HG03457 (cell line): ENCODE results near the gene SLC25A42.

Source experiments
- ATAC-seq: cut with Tn5 transposase; IDR thresholded peaks from one replicate; pipeline ENCODE4 v1.9.1; 2021; ENCODE audit warnings: moderate number of reproducible peaks; ENCODE audit not compliant: unreplicated experiment

SLC25A42 gene

DNA sequence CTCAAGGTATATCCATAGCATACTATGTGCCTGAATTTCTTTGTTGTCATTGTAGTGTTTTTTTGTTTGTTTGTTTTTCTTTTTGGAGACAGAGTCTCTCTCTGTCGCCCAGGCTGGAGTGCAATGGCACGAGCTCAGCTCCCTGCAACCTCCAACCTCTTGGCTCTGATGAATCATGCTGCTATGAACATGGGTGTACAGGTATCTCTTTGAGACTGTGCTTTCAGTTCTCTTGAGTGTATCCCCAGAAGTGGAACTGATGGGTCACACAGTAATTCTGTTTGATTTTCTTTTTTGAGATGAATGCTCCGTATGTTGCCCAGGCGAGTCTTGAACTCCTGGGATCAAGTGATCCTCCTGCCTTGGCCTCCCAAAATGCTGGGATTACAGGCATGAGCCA is 13.7 kb upstream of the SLC25A42 start:
- no peak for ATAC-seq

DNA sequence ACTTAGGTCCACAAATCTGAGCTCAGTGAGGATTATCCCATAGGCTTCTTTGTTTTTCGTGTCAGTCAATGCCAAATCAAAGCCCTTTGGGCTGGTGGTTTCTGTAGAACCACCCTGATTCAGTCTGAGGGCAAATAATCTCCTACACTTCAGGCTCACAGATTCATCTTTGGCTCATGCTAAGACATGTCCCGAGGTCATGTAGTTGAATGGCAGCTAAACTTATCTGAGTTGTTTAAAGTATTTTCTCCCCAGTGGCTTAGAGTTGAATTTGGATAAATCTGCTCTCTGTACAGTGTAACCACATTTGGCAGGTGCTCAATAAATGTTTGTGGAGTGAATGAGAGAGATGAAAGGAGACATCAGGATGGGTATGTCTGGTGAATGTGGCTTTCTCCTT is 13.1 kb upstream of the SLC25A42 start:
- ATAC-seq = no peak

DNA sequence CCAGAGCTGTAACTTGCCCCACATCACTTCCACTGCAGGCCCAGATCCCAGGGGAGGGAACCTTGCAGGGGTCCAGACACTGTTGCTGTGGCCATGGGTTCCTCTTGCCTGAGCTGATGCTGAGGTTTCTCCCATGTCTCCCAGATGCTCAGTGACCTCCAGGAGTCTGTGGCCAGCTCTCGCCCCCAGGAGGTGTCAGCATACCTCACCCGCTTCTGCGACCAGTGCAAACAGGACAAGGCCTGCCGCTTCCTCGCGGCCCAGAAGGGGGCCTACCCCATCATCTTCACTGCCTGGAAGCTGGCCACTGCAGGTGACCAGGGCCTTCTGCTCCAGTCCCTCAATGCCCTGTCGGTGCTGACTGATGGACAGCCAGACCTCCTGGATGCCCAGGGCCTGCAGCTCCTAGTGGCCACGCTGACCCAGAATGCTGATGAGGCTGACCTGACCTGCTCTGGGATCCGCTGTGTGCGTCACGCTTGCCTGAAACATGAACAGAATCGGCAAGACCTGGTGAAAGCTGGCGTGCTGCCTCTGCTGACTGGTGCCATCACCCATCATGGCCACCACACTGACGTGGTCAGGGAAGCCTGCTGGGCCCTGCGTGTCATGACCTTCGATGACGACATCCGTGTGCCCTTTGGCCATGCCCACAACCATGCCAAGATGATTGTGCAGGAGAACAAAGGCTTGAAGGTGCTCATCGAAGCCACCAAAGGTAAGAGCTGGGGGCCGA is 12.1 kb upstream of the SLC25A42 start:
- ATAC-seq = no peak

DNA sequence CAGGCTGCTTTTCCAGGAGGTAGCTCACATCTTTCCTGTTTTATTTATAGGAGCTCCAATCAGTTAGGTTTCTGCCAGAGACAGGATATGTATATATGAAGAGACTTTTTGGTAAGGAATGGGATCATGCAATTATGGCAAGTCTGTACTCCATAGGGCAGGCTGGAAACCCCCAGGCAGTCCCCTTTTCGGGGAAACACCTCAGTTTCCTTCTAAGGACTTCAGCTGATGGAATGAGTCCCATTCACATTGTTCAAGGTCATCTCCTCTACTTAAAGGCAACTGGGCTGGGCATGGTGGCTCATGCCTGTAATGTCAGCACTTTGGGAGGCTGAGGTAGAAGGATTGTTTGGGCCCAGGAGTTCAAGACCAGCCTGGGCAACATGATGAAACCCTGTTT is 10.9 kb upstream of the SLC25A42 start:
- no peak for ATAC-seq

DNA sequence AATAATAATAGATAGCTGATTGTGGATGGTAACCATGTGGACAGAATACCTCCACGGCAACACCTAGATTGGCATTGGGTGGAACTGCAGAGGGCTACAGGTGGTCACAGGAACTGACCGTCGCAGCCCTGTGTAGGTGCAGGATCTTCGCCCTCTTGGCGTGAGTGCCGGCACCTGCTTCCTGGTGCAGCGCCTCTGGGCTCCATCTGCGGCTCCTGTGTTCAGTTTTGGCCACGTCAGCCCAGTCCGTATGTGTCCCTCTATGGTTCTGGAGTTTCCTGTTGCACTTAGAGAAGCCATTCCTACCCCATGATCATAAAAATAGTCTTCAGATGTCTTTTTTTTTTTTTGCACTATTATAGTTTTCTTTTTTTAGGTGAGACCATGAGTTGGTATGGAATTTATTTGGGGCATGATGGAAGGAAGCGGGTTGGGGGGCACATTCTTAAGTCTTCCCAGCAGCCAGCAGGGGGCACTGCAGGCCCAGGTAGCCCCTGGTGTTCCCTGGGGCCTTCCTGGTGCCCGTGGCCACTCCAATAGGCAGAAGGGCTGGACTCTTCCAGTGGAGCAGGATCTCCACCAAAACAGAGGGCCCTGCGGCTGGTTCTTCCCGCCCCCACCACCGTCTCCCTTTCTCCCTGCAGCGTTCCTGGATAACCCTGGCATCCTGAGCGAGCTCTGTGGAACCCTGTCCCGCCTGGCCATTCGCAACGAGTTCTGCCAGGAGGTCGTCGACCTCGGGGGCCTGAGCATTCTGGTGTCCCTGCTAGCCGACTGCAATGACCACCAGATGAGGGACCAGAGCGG is 10.1 kb upstream of the SLC25A42 start:
- ATAC-seq = no peak

DNA sequence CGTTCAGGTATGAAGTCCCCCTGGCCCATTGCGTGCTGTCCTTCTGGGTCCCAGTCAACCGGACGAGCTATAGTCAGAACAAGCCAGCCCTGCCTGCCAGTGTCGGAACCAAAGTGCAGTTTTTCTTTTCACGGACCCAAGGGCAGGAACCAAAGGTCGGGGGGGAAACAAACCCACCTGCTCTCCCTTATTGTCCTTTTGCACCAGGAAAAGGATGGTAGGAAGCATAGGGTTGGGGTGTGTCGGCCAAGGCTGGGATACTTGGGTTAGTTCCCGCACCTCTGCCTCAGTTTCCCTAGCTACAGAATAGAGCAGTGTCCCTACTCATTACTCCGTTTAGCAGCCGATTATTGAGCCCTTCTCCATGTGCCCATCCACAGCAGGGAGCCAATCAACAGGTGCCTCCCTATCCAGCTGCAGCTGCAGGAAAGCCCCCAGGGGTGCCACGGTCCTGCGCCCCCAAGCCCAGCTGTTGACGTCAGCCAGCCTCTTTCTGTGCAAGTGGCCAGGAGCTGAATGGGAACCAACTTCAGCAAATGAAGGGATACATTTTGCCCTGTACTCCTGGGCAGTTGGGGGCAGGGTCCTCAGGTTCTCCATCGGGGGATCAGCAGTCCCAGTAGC is 9.4 kb upstream of the SLC25A42 start:
- ATAC-seq = no peak

DNA sequence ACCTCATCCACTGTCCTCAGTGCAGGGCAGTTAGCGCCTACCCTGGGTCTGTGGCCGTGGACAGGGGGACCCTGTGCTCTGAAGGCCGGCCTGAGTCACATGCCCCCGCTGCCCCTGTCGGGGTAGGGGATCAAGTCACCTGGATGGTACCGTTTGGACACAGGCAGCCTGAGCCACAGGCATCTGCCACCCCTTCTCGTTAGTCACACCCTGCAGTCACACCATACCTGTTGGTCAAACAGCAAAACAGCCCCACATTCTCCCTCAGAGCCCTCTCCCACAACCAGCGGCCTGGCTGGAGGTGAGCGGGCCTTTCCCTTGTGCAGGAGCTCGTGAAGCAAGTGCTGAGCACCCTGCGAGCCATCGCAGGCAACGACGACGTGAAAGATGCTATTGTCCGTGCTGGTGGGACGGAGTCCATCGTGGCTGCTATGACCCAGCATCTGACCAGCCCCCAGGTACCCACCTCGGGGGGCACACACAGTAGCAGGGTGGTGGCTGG is 8.8 kb upstream of the SLC25A42 start:
- no peak for ATAC-seq

DNA sequence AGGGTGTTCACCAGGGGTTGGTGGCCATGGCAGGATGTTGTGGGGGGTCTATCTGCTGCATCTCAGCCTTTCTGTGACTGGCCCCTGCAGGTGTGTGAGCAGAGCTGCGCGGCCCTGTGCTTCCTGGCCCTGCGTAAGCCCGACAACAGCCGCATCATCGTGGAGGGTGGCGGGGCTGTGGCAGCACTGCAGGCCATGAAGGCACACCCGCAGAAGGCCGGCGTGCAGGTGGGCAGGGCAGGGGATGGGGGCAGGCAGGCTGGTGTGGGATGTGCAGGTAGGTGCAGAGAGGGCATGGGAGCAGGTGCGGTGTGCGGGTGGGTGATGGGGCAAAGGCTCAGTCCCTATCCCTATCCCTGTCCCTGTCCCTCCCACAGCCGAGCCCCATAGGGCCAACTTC is 8.1 kb upstream of the SLC25A42 start:
- no peak for ATAC-seq

DNA sequence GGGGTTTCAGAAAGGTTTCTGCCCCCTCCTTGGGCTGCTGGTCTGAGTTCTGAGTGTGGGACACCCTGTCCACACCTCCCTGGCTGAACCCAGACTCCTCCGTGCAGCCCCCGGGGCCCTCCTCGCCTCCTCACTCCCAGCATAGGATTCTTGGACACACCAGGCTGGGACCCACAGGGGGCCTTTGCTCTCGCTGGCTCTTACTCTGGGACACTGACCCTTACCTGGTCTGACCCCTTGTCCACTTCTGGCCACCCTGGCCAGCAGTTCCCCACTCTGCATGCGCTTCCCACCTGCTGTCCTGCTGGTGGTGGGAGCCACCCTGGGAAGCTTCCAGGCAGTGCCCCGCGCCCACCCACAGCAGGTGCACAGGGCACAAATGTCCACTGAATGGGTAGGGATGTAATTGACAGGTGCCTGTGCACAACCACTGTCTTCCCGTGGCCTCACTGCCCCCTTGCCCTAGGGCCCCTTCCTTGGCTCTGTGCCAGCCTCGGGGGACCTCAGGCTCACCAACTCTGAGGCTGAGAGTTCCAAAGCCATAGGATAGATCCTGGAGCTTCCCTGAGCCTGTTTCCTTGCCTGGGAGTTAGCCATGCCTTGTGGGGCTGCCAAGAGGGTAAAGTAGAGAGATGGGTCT is 7.0 kb upstream of the SLC25A42 start:
- no peak for ATAC-seq

DNA sequence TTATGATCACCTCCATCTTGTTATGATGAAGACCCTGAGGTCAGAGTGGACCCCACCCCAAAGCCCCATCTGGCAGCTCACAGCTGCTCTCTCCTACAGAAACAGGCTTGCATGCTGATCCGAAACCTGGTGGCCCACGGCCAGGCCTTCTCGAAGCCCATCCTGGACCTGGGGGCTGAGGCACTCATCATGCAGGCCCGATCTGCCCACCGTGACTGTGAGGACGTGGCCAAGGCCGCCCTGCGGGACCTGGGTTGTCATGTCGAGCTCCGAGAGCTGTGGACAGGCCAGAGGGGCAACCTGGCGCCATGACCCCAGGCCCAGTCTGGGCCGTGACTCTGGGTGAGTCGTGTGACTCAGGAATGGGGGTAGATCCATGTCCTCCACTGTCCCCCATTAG is 6.5 kb upstream of the SLC25A42 start:
- ATAC-seq = no peak

DNA sequence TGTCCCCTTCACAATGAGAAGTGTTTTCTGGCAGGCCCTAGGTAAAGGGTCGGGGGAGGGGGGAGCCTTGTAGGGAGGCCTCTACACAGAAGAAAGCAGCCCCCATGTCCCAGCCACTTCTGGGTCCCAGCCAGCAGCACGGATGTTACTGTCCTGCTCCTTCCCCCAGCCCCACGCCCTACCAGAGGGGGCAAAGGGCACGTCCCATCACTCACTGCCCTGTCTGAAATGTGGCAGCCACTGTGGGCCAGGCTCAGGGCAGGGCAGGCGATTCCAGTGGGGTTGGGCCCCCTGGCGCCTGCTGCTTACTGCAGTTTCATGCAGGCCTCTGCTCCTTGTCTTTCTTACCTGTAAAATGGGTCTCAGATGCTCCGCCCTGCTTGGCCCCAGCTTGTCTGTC is 6.1 kb upstream of the SLC25A42 start:
- ATAC-seq = no peak

DNA sequence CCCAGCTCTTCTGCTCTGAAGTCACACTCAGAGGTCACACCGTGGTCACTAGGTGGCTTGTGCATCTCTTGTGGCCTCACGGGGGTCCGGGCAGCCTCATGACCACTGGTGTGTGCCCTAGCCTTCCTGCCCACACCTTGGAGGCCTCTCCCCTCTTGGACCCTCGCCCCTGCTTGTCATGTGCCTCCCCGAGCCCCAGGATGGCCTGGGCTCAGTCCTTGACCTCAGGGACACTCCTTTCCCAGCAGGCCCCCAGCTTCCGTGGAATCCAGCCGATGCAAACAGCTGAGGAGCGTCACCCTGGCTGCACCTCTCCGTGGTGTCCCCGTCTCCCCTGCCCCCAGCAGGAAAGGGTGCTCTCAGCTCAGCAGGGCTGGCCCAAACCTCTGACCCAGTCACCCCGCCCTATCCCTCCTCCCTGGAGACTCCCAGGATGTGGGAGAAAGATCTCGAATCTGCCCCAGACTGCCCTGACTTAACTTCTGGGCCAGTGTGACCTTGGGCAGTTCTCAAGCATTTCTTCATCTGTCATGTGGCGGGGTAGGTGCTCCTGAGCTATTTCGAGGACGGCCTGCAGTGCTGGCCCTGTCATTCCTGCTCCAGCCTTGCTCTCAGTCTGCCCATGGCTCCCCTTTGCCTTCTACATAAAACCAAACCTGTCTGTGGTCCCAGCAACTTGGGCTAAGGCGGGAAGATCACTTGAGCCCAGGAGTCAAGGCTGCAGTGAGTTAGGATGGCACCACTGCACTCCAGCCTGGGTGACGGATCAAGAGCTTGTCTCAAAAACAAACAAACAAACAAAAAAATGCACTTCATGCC is 4.6 kb upstream of the SLC25A42 start:
- no peak for ATAC-seq

DNA sequence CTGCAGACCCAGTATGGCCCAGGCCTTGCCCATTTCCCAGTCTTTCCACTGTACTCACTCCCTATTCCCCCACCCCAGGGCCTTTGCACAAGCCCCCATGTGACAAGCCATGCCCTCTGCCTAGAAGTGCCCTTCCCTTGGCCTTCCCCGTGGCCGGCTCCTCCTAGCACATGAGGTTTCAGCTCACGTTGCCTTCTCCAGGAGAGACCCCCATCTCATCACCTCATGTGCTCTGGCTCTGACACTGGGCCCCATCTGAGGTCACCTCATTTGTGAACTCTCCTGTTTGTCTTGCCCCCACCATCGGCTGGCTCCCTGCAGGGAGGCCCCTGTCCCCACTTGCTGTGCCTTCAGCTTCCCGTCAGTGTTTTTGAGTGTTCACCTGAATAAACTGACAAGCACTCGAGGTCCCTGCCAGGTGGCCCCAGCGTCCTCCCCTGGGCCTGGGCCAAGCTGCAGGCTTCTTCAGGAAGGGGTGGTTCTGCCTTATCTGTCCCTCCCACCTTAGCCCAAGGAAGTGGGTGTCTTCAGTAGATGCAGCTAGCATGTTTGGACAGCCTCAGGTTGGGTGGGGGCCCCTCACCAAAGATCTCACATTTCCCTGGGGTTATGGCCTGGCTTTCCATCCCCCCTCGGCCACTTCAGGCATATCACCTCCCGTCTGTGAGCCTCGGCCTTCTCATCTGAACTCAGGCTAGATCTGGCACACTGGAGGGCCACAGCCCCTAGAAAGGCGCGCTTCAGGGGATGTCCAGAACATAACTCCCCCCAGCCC is 3.8 kb upstream of the SLC25A42 start:
- ATAC-seq = no peak

DNA sequence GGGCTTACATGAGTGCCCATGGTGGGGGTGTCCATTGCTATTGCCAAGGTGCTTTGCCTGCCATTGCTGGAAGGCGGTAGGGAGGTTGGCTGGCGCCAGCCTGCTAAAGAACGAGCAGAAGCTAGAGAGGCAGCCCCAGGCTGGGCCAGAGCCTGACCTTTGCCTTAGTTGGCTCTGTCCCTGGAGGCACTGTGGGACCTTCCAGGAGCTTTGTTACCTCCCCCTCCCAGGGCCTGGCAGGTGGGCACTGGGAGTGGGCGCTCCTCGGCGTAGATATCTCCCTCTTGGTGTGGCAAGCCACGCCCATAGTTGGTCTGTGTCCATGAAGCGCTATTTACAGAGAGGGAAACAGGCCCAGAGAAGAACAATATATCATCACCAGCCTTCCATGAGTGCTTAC is 2.3 kb upstream of the SLC25A42 start:
- ATAC-seq = no peak

DNA sequence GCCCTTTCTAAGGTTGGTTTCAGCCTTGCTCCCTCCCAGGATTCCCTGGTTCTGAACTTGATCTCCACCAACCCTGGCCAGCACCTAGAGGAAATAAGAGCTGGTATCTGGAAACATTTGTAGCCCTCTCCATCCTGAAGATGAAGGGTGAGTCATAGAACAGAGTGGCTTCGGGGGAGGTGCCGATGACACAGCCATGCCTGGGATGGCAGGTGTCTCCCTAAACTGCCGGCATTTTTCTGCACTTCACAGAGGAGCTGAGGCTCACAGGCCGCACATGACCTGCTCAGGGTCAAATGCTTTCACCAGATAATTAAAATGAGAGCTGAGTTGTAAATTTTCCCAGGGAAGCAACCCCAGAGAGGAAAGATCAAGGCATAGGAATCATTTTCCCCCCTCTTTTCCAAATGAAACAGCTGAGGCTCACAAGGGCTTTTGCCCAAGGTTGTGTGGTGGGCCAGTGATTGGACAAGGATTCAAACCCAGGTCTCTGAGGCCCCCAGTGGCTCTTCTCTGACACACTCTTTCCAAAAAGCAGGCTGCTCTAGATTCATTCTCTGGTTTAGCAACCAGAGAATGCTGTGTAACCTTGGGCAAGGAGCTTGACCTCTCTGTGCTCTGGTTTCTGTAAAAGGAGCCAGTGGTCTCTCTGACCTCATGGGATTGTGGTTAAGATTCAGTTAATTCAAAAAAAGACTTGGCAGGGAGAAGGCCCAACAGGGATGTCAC is 1.2 kb upstream of the SLC25A42 start:
- ATAC-seq = no peak

DNA sequence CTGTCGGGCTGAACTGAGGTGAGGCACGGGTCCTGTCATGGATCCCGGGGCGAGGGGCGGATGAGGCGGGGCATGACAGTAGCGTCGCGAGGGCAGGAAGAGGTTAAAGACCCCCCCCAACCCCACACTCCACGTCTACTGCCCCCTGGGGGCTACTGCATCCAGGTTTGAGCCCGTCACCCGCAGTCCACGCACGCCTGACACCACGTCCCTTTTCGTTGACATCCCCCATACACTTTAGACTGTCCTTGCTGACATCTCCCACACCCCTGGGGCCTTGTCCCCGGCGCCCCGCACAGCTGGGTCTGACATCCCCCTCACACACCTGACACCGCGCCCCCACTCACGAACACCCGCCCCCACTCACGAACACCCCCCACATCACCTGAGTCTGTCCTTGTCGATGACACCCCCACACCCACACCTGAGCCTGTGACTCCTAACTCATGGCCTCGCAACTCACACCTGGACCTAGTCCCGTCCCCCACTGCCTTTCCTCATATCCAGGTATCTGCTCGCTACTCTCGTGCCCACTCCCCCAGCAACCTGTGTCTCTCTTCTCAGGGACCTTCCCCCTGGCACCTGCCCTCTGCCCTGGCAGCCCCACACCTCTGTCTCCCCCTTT is 416 bp downstream of the SLC25A42 start:
- no peak for ATAC-seq

DNA sequence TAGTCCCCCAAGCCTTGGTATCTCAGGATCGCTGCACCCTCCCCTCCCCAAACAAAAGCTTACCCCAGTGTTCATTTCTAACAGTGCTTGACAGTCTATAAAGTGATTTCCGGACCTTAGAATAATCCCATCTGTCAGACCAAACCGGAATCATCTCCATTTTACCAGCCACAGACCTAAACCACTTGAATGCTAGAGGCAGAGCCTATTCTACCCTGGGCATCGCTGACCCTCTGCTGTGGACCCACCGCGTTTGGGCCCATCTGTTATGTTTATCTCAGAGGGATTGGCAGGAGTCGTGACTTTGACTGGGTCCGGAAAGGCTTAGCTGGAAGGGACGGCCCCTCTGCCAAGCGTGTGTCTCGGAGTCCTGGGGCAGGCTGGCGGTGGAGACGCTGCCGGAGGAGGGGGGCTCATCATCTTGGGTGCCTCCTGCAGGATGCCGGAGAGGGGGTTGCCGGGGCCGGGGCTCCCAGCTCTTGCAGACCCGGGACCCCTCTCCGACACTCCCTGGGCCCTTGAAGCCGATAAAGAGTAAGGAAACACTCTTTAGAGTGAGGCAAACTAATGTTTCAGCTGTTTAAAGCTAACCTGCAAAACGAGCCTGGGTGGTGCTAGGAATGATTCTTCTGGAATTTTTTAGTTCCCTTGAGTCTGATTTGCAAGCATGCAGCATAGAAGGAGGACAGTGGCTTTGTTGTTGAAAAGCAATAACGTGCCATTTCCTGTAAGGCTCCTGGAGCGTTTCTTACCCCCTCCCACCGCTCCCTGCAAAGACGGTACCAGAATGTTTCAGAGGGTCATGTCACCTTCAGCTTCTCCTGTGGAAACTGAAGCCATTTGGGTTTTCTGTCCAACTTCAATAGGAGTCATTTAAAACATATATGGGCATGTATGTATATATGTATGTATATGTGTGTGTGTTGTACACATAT is 1.3 kb downstream of the SLC25A42 start:
- ATAC-seq = no peak
